HL-60 (cell line): Measurements from ENCODE around the gene KRT6A.

Experiments used
- CTCF ChIP-seq: IDR thresholded peaks from one replicate; pipeline ENCODE4 v1.5.1; 2011; ENCODE audit warnings: low read length, control low read depth, inconsistent platforms; ENCODE audit not compliant: insufficient read depth
- GABPA ChIP-seq: IDR thresholded peaks from 2 replicates; pipeline ENCODE4 v1.6.1; 2012; ENCODE audit warnings: low read depth

DNA sequence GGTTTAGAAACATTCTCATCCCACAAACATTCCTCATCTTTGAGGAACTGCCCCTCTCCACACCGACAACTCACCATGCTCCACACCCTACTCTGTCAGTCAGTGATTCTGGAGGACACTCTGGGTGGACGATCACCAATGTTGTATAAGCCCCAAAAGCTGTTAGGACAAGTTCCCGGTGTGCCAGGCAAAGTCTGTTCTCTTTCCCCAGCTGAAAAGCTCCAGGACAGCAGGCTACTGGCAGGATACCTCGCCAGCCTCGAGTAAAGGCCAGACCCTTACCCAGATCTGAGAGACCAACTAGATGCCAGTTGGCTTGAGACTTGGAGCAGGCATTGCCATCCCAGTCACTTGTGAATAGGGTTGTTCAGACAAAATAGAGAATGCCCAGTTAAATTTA, 15.2 kb upstream of the KRT6A start:
- TF ChIP-seq CTCF (no peak), GABPA (no peak)
